GM10266 (cell line): ENCODE data around the gene SCN1B.
"Not testable (repeated sequence)": the region's sequence is repeated elsewhere in the genome, so short reads cannot be mapped to it uniquely, and the experiment has no call there.

ENCODE experiments used
- DNase-seq: peaks from one replicate; pipeline ENCODE4 v3.0.0; 2012; ENCODE audit errors: extremely low spot score
- TF ChIP-seq, protein P1 (sequence below): IDR thresholded peaks from 2 replicates; pipeline ENCODE4 v1.5.1; 2012; ENCODE audit warnings: mild to moderate bottlenecking, low read depth; ENCODE audit not compliant: control insufficient read depth, insufficient read depth; ENCODE audit errors: missing control alignments

The SCN1B gene

DNA sequence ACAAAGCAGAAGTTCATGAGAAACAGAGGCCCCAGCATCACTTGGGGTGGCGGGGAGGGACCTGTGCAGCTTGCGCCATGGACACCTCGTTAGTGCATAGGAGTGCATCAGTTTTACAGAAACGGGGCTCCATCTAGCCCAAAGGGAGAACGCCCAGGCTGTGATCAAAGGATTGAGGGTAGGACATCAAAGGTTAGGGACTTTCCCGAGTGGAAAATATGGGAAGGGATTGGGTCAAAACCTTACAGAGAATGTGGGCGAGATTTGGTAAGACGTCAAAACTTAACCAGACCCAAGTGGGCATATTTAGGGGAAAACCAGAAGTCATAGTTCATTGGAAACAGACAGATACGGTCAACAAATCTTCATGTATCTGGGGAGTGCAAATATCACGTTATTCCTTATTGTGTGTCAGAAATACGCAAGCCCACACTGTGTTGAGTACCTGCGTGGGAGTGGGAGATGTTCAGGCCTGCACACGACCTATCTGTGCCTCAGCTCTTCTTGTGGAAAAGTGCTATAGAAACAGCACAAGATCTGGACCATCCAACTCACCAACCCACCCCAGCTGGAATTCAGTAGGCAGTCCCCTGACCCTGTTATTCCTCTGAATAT, 39.6 kb upstream of the SCN1B start:
- DNase-seq = peak; percentile 58
- TF ChIP-seq, protein P1, sequence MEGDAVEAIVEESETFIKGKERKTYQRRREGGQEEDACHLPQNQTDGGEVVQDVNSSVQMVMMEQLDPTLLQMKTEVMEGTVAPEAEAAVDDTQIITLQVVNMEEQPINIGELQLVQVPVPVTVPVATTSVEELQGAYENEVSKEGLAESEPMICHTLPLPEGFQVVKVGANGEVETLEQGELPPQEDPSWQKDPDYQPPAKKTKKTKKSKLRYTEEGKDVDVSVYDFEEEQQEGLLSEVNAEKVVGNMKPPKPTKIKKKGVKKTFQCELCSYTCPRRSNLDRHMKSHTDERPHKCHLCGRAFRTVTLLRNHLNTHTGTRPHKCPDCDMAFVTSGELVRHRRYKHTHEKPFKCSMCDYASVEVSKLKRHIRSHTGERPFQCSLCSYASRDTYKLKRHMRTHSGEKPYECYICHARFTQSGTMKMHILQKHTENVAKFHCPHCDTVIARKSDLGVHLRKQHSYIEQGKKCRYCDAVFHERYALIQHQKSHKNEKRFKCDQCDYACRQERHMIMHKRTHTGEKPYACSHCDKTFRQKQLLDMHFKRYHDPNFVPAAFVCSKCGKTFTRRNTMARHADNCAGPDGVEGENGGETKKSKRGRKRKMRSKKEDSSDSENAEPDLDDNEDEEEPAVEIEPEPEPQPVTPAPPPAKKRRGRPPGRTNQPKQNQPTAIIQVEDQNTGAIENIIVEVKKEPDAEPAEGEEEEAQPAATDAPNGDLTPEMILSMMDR = no peak

DNA sequence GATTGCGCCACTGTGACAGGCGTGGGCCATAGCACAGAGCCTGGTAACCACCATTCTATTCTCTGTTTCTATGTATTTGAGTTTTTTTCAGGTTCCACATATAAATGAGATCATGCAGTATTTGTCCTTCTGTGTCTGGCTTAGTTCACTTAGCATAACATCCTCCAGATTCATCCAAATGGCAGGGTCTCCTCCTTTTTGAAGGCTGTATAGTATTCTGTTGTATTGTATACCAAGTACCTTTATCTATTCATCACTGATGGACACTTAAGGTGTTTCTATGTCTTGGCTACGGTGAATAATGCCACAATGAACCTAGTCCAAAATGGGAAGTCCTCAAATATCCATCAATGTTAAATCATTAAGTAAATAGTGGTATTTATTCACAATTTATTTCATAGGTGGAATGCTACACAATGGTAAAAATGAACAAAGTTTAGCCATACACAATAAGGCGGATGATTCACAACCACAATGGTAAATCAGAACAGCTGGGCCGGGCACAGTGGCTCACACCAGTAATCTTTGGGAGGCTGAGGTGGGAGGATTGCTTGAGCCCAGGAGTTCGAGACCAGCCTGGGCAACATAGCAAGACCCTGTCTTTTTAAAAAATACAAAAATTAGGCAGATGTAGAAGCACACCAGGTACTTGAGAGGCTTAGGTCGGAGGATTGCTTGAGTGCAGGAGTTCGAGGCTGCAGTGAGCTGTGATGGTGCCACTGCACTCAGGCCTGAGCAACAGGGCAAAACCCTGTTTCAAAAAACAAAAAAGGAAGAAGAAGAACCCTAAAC, 38.5 kb upstream of the SCN1B start:
- TF ChIP-seq, protein P1 = no peak
- DNase-seq = no peak

DNA sequence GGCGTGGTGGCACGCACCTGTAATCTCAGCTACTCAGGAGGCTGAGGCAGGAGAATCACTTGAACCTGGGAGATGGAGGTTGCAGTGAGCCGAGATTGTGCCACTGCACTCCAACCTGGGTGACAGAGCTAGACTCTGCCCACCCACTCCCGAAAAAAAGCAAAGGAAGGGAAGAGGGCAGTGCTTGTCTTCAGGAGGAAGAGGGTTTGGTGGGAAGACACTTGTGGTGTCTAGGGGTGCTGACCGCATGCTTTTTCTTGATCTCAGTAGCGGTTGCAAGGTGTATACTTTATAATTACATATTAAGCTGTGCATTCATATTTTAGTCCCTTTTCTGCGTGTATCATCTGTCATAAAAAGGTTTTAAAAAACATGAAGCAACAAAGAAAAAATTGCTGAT, 37.7 kb upstream of the SCN1B start:
- DNase-seq = not testable (repeated sequence)

DNA sequence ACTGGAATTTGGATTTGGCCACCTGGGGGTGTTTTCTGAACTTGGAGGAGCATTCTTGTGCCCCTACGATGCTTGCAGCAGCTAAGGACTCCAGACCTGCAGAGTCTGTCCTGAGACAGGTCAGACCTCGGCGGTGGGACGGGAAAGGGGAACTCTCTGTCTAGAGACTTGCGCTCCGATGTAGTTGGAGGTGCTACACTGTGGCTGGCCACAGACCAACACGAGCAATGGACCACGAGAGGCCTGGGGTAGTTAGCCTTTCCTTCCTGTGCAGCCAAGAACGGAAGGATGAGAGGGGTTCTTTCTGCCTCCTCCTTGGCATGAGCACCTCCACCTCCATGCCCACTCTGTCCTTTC, 36.0 kb upstream of the SCN1B start:
- DNase-seq = no peak
- TF ChIP-seq, protein P1 = no peak

DNA sequence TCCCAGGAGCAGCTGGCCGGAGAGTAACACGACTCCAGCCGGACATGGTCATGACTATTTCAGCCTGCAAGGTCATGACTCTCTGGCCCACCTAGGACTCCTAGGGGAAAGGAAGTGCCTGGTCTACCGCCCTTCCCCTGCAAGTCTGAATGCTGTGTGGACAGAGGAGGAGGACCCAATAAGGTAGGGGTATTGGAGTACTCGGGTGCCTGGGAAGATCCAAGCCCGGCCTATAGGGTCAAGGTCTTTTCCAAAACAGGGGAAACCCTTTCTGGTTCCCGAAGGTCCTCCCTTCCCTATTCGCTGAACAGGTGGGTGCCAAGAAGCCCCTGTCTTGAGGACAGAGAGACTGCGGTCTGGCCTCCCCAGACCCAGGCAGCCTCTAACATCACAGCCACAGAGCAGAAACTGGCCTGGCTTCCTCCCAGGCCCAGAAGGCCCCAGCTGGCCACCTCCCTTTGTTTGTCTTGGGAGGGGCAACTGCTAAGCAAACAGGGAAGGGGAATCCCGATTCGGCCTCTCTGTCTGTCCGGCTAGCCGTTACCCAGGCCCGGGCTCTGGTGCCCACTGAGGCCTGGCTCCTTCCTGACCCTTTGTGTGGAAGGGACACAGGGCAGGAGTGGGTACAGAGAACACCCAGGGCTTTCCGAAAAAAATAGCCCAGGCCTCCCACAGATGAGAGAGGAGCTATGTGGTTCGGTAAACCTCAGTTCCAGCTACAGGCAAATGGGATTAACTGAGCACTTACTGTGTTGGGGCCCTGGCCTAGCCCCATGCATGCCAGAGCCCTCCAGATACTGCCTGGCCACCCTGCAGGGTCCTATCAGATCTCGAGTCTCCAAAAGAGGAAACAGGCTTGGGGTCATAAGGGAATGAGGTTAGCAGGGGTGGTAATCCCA, 35.4 kb upstream of the SCN1B start:
- no peak for DNase-seq
- TF ChIP-seq, protein P1 = no peak

DNA sequence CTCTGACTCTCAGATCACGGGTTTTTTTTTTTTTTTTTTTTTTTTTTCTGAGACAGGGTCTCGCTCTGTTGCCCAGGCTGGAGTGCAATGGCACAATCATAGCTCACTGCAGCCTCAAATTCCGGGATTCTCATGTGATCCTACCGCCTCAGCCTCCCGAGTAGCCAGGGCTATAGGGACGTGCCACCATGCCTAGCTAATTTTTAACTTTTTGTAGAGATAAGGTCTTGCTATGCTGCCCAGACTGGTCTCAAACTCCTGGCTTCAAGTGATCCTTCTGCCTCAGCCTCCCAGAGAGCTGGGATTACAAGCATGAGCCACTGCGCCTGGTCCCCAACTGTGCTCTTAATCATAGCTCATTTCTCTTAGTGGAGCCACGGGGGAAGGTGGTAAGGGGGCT, 34.7 kb upstream of the SCN1B start:
- TF ChIP-seq, protein P1 = no peak
- no peak for DNase-seq

DNA sequence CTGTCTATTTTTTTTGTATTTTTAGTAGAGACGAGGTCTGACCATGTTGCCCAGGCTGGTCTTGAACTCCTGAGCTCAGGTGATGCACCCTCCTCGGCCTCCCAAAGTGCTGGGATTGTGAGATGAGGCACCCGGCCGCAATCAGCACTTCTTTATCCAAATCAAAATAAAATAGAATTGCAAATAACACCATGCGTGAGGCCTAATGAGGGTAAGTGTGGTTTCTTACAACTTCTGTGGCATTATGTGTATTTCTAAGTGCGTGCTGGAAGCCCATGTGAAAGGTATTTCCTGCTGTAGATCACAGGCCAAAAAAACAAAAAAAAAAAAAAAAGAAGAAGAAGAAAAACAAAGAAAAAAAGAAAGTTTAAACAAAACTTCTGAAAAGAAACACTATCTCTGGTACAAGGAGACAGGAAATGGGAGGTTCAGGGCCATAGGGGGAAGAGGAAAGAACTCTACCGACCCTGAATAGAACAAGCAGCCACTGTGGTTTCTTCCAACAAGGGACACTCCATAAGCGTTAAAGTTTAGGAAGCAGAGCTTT, 33.1 kb upstream of the SCN1B start:
- peak; percentile 15 for DNase-seq

DNA sequence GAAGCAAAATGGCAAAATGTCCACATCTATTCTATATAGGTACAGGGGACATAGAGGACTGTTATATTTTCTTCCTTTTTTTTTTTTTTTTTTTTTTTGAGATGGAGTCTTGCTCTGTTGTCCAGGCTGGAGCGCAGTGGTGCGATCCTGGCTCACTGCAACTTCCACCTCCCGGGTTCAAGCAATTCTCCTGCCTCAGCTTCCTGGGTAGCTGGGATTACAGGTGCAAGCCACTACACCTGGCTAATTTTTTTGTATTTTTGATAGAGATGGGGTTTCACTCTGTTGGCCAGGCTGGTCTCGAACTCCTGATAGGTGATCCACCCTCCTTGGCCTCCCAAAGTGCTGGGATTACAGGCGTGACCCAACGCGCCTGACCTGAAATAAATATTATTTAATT, 32.0 kb upstream of the SCN1B start:
- not testable (repeated sequence) for DNase-seq

More for the DNA sequence above, 33.1 kb upstream of the SCN1B start:
- TF ChIP-seq, protein P1 = no peak
